GM18517 (cell line): ENCODE results near the gene THAP9.

Experiments used
- ATAC-seq: cut with Tn5 transposase; IDR thresholded peaks from one replicate; pipeline ENCODE4 v1.9.1; 2021; ENCODE audit warnings: mild to moderate bottlenecking, moderate library complexity; ENCODE audit not compliant: unreplicated experiment

Gene THAP9

GRCh38 chr4:82954212-82954611 lies 53.7 kb downstream of the THAP9 start:
- ATAC-seq, result no peak

DNA sequence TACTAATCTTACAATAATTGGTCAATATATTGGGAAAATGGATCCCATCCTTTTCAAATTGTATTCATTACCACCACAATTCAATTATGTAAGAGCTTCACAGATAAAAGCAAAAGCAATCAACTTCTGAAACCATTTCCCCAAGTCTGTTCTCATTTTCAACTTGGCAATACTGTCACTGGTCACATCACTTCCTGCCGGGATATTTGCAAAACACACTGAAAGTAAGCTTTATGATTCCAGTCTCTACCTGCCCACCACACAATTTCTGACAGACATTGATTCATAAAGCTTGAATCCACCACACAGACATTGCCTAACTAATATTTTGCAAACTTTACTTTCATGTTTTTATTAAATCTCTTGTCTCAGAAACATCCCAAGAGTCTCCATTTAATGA lies 56.5 kb downstream of the THAP9 start:
- no peak for ATAC-seq

DNA sequence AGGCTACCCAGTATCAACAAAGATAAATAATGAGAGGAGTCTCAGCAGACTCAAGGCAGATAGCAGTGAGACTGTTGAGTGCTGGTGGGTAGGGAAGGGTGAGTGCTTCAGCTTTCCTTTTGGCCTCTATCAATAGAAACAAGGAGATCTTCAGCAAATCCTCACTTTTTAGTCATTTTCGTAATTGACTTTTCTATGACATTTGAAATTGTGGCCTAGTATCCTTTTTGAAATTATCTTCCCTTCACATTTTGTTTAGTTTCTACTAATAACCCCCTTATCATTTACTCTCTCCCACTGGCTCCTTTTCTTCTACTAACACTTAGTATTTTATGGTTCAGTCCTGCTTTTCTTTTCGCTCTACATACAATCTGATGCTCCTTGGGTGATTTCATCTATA lies 65.2 kb downstream of the THAP9 start:
- no peak for ATAC-seq

DNA sequence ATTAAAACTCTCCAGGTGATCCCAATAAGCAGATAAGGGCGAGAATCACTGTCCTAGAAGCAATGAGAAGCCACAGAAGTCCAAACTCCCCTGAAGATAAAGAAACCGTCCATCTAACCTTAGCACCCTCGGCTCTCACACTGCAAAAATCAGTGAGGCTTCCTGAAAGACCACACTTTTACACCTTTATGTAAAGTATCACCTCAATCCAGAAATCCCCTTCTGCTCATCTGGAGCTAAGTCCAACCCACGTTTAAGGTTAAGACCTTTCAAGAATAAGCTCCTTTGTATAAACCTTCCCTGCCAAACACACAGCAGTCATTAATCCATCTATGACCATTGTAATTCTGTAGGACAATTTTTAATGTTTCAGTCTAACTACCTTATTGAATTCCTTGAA lies 68.4 kb downstream of the THAP9 start:
- no peak for ATAC-seq

DNA sequence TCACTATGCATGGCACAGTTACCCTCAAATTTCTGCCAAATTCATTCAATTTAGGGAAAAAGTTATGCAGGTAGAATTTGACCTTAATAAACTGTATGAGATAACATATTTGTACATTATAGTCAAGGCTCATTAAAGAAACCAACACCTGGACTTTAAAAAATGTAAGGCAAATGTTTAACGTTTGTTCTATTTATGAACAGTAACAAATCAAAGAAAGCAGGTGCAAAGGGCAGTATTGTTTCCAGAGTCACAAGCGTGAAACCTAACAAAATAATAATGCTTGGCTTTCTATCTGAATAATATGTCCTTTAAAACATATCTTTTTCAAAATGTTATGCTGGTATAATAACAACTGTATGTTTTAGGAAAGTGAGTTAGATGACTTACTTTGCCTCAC lies 68.9 kb downstream of the THAP9 start:
- ATAC-seq, result no peak
